Activated CD8-positive, alpha-beta T cell treated with anti-CD3 and anti-CD28 coated beads, Interleukin-2, amount 10 ng/mL, durations not matched to agents 7 days and 5 days (primary cell): ENCODE data around the gene SLC6A17. TPM values are rescaled to one million over a fixed set of nuclear protein-coding genes. Genes with fewer than 3 reads are reported as not detected.

ENCODE experiments used
- ATAC-seq: fragments of 150-1000 bp; cut with Tn5 transposase; one replicate; pipeline ENCODE4 v1.10.0; 2021; ENCODE audit warnings: moderate library complexity
- CTCF ChIA-PET: fragments of 350-600 bp; sonication (Branson Sonifier 250); formaldehyde crosslinking; loops from one replicate; lab custom pipeline; 2021; ENCODE audit warnings: antibody characterized with exemption; lab: Charles Lee
- POLR2A ChIA-PET: fragments of 350-600 bp; sonication (Branson Sonifier 250); formaldehyde crosslinking; loops from one replicate; lab custom pipeline; 2021; ENCODE audit warnings: antibody characterized with exemption; lab: Charles Lee
- DNase-seq: peaks from one replicate; pipeline ENCODE4 v3.0.0-alpha.2; 2020
- H3K27ac Mint-ChIP-seq: one replicate; pipeline ENCODE4 v1.8.0; 2021; ENCODE audit warnings: mild to moderate bottlenecking, mixed read lengths
- H3K27me3 Mint-ChIP-seq: one replicate; pipeline ENCODE4 v1.8.0; 2021; ENCODE audit warnings: low read depth, mixed read lengths
- H3K36me3 Mint-ChIP-seq: one replicate; pipeline ENCODE4 v1.8.0; 2021; ENCODE audit warnings: low read depth, mixed read lengths
- H3K4me1 Mint-ChIP-seq: one replicate; pipeline ENCODE4 v1.8.0; 2021; ENCODE audit warnings: low read depth, mixed read lengths
- H3K4me3 Mint-ChIP-seq: one replicate; pipeline ENCODE4 v1.8.0; 2021; ENCODE audit warnings: mild to moderate bottlenecking, mixed read lengths
- H3K9me3 Mint-ChIP-seq: one replicate; pipeline ENCODE4 v1.8.0; 2022; ENCODE audit warnings: mixed read lengths; ENCODE audit not compliant: insufficient read depth
- total RNA-seq, 2 experiments: library from RNA; stranded (reverse); gene quantifications; one replicate each; pipeline ENCODE4 v1.2.3, GENCODE V29; 2021

SLC6A17 gene
- total RNA-seq, 2 experiments from 2014 or later, result not detected

DNA sequence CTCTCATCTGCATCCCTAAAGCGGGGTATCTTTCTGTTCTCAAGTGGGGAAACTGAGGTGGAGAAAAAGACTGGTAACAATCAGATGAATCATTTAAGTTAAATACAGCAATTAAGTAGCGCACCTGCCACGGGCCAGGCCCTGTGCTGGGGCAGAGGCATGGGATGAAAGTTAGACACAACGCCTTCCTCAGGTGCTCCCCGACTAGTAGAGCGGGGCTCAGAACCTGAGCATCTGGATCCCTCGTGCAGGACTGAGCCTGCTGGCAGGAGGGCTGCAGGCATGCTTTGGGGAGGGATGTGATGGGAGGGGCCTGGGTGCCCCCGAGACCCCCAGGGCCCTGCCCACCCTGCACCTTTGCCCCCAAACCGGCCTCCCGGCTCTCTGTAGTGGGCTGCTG, 44.9 kb downstream of the SLC6A17 start:
- DNase-seq, result no peak
- no peaks in the 10 kb centered on the region for H3K9me3 Mint-ChIP-seq
- no peak overlapping the region for H3K4me3 Mint-ChIP-seq
- no peaks in the 10 kb centered on the region for H3K27me3 Mint-ChIP-seq
- H3K27ac Mint-ChIP-seq, result no peak overlapping the region
- CTCF ChIA-PET, result interaction anchor here (2.3 kb wide), 1 partner anchor 8 kb away, joined by 12 read pairs; no protein-coding TSS in a partner anchor
- ATAC-seq, result no peak
- no peaks in the 10 kb centered on the region for H3K36me3 Mint-ChIP-seq
- POLR2A ChIA-PET, result no interaction called here
- H3K4me1 Mint-ChIP-seq, result peaks cover 2% of the 10 kb centered on the region

DNA sequence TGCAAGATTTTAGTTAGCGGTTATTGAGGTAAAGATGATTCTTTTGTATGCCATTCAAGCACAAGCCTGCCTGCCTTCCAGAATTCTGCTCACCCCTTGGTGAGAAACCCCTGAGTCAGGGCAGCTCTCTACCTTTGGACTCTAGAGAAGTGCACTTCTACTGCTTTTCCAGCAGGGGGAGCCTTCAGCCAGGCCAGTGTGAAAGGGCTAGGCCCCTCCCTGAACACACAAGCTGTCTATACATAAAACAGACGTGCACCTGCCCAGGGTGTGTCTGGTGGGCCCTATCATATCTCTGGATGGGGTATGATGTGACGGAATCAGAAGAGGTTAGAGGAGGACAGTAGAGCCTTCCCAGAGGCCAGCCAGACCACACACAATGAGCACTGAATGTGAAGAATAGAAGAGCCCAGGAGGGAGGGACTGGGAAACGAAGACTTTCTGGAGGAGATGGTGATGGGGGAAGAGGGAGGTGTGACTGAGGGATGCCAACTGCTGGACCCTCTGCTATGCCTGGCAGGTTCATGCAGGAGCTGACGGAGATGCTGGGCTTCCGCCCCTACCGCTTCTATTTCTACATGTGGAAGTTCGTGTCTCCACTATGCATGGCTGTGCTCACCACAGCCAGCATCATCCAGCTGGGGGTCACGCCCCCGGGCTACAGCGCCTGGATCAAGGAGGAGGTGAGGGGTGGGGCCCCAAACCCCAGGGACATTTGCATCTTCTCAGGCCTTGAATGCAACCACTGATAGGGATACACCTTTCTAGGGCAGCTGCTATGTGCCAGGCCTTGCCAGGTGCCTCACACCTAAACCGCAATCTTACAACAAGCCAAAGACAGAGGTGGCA, 46.8 kb downstream of the SLC6A17 start:
- ChIA-PET CTCF (interaction anchor here (0.6 to 2.8 kb wide), 34 partner anchors 8 to 589 kb away, joined by 3 to 41 read pairs (median 4); partner anchors contain the start of genes KCNC4 and RBM15), POLR2A (no interaction called here)
- DNase-seq (peak; percentile 66), ATAC-seq (peak; percentile 87)
- H3K36me3 Mint-ChIP-seq, result no peaks in the 10 kb centered on the region
- no peak overlapping the region for H3K27ac Mint-ChIP-seq
- no peaks in the 10 kb centered on the region for H3K27me3 Mint-ChIP-seq
- peaks cover 2% of the 10 kb centered on the region for H3K4me1 Mint-ChIP-seq
- H3K9me3 Mint-ChIP-seq, result no peaks in the 10 kb centered on the region
- H3K4me3 Mint-ChIP-seq, result no peak overlapping the region

DNA sequence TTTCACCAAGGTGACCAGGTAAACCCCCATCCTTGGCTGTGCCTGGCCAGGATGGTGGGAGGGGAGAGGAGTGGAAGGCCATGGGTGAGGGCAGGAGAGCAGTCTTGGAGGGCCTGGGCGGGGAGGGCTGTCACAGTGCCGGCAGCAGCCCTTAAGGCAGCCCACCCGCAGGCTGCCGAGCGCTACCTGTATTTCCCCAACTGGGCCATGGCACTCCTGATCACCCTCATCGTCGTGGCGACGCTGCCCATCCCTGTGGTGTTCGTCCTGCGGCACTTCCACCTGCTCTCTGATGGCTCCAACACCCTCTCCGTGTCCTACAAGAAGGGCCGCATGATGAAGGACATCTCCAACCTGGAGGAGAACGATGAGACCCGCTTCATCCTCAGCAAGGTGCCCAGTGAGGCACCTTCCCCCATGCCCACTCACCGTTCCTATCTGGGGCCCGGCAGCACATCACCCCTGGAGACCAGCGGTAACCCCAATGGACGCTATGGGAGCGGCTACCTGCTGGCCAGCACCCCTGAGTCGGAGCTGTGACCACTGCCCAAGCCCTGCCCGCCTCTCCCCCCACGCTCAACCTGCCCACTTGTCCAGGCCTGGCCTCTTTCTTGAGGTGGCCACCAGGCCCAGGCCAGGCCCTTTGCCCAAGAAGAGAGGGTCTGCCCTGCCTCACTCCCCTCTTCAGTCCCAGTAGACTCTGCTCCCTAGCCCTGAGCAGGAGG, 47.8 kb downstream of the SLC6A17 start:
- no peak for DNase-seq
- H3K9me3 Mint-ChIP-seq, result no peaks in the 10 kb centered on the region
- no peak overlapping the region for H3K4me3 Mint-ChIP-seq
- no peak overlapping the region for H3K27ac Mint-ChIP-seq
- H3K27me3 Mint-ChIP-seq, result no peaks in the 10 kb centered on the region
- POLR2A ChIA-PET, result no interaction called here
- no peak for ATAC-seq
- CTCF ChIA-PET, result interaction anchor here (1.1 to 2.8 kb wide), 11 partner anchors 10 to 588 kb away, joined by 3 to 41 read pairs (median 8); partner anchors contain the start of genes KCNC4 and RBM15
- peaks cover 7% of the 10 kb centered on the region for H3K4me1 Mint-ChIP-seq
- H3K36me3 Mint-ChIP-seq, result no peaks in the 10 kb centered on the region

DNA sequence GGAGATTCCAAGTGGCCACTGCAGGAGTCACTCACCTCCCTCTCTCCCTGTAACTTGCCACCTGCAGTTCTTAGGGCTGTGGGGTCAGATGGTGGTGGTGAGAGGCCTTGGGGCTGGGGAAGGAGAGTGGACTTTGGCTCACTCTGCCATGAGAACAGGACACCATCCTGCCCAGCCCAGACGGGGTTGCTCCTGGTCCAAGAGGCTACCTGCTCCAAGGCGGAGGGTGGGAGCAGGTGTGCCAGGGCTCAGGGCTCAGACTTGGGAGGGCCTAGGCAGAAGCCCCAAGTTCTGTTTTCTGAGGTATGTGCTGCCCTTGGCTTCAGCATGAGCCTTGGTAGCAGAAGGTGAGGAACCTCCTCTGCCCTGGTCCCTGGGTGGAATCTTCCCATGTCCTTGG, 48.5 kb downstream of the SLC6A17 start:
- H3K9me3 Mint-ChIP-seq, result no peaks in the 10 kb centered on the region

DNA sequence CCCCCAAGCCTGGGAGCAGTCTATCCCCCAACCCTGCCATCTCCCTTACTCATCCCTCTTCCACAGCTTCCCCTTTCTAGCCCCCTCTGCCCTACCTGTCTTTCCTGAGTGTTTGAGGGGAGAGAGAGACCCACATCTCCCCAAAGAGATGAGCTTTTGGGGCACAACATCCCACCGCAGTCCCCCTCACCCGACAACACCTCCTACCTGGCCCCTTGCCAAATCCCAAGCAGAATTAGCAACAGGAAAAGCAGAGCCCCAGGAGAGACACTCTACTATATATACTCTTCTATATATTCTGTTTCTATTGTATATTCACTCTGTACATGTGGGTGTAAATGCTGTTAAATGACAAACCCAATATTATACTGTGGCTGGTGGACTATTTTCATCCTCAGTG, 49.9 kb downstream of the SLC6A17 start:
- ATAC-seq, result no peak

More for the DNA sequence above, 48.5 kb downstream of the SLC6A17 start:
- H3K27ac Mint-ChIP-seq, result no peak overlapping the region
- ATAC-seq (no peak), DNase-seq (no peak)
- H3K36me3 Mint-ChIP-seq, result no peaks in the 10 kb centered on the region
- CTCF ChIA-PET, result no interaction called here
- H3K27me3 Mint-ChIP-seq, result no peaks in the 10 kb centered on the region
- H3K4me3 Mint-ChIP-seq, result no peak overlapping the region
- H3K4me1 Mint-ChIP-seq, result peaks cover 14% of the 10 kb centered on the region
- POLR2A ChIA-PET, result no interaction called here

DNA sequence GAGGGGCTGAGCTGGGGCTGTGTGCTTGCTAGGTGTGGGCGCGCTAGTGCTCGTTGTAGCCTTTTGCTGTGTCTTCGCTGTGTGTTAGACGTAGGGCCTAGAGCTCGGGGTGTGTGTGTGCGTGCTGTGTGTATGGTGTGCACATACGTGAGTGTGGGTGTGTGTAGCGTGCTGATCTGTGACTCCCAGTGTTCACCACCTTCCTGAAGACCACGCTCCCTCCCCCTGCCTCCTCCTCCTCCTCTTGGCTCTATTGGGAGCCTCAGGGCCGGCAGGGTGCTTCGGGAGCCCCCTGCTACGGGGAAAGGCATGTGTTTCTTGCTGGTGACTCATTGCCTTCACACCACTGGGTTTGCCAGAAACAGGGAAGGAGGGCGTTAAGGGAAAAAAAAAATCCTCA, 50.4 kb downstream of the SLC6A17 start:
- Mint-ChIP-seq H3K27me3 (no peaks in the 10 kb centered on the region), H3K36me3 (no peaks in the 10 kb centered on the region), H3K9me3 (no peaks in the 10 kb centered on the region), H3K4me3 (no peak overlapping the region), H3K4me1 (peaks cover 15% of the 10 kb centered on the region), H3K27ac (no peak overlapping the region)
- DNase-seq, result no peak
- POLR2A ChIA-PET, result interaction anchor here (0.9 to 3.7 kb wide), 2 partner anchors 139 to 208 kb away, joined by 3 to 26 read pairs; partner anchors contain the start of gene RBM15
- no peak for ATAC-seq
- CTCF ChIA-PET, result interaction anchor here (1.7 to 10.7 kb wide), 4 partner anchors 63 to 296 kb away, joined by 5 to 460 read pairs (median 89); no protein-coding TSS in a partner anchor

More for the DNA sequence above, 49.9 kb downstream of the SLC6A17 start:
- Mint-ChIP-seq H3K27me3 (no peaks in the 10 kb centered on the region), H3K4me1 (peaks cover 15% of the 10 kb centered on the region), H3K36me3 (no peaks in the 10 kb centered on the region), H3K27ac (no peak overlapping the region), H3K9me3 (no peaks in the 10 kb centered on the region), H3K4me3 (no peak overlapping the region)
- POLR2A ChIA-PET, result no interaction called here
- CTCF ChIA-PET, result interaction anchor here (5.2 to 10.7 kb wide), 3 partner anchors 111 to 296 kb away, joined by 86 to 460 read pairs (median 92); no protein-coding TSS in a partner anchor
- no peak for DNase-seq

DNA sequence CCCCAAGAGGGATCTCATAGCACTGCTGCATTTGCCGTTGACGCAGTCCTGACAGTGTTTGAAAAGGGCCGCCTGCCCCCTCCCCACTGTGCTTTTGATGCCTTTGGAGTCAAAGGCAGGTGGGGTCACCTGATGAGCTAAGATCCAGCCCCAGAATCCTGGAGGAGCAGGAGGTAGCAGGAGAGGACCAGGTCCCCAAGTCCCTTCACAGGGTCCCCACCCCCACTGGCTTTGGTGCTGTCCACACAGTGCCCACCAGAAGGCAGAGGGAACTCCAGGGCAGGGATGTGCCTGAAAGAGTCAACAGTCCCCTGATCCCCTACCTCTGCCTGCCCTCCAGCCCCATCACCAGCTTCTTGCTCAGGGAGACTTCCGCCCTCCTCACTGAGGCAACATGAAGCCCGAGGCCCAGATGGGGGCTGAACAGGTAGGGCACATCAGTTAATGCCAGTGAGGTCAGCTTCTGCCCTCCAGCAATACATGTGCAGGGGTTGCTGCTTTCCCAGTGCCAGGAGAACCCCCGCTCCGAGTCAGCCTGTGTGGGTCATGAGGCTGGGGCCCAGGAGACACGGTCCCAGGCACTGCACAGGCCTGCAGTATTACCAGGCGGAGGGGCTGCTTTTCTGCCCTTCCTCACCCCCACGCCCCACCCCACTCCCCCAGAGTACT, 51.0 kb downstream of the SLC6A17 start:
- ChIA-PET POLR2A (interaction anchor here (0.9 to 3.7 kb wide), 2 partner anchors 138 to 207 kb away, joined by 3 to 26 read pairs; partner anchors contain the start of gene RBM15), CTCF (interaction anchor here (1.7 to 10.7 kb wide), 6 partner anchors 62 to 295 kb away, joined by 5 to 460 read pairs (median 52); partner anchors contain the start of gene LAMTOR5)
- Mint-ChIP-seq H3K27me3 (no peaks in the 10 kb centered on the region), H3K36me3 (no peaks in the 10 kb centered on the region), H3K4me3 (no peak overlapping the region), H3K9me3 (no peaks in the 10 kb centered on the region), H3K4me1 (peaks cover 15% of the 10 kb centered on the region), H3K27ac (no peak overlapping the region)
- no peak for DNase-seq
- no peak for ATAC-seq

DNA sequence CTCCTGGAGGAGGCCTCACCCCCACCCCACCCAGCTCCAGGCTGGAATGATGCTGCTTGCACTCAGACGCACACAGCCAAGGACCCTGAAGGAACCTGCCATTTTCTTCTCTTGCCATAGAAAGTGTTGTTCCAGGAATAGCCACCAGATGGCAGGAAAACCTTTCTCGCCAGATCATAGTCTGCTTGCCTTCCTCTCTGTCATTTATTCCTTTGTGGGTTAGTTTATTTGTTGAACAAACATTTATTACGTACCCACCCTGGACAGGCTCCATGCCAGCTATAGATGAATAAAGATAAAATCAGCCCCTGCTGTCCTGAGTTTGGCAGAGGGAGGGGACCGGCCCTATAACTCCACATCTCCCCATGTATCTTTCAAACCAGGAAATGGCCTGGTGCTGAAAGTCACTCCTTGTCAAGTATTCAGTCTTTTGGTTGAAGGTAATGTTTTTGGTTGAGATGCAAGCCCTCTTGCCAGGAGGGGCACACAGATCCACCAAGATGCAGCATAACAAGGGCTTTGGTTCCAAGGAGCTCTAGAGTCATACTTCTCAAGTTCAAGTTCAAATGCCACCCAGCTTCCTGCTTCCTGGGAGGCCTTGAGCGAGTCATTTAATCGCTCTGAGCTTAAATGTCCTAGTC, 52.8 kb downstream of the SLC6A17 start:
- Mint-ChIP-seq H3K36me3 (no peaks in the 10 kb centered on the region), H3K27ac (peak overlapping the region; percentile 90), H3K4me1 (peaks cover 24% of the 10 kb centered on the region), H3K9me3 (no peaks in the 10 kb centered on the region), H3K27me3 (no peaks in the 10 kb centered on the region), H3K4me3 (no peak overlapping the region)
- ChIA-PET CTCF (interaction anchor here (0.7 to 10.7 kb wide), 54 partner anchors 9 to 584 kb away, joined by 3 to 460 read pairs (median 4); partner anchors contain the start of genes LAMTOR5 and RBM15), POLR2A (interaction anchor here (0.5 to 3.7 kb wide), 4 partner anchors 110 to 224 kb away, joined by 3 to 26 read pairs (median 4); partner anchors contain the start of gene RBM15)
- ATAC-seq (peak; percentile 66), DNase-seq (peak; percentile 85)

DNA sequence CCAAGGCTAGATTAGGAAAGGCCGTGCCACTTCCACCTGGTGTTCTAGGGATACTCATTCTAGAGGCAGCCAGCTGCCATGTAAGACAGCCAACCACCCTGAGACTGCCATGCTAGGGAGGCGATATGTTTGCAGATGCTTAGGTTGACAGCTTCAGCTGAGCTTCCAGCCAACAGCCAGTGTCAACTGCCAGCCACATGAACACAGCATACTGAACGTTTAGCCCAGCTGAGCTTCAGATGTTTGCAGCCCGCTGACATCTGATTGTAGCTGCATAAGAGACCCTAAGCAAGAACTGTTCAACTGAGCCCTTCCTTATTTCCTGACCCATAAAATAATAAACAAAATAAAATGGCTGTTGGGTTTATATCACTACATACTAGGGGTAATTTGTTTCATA, 54.9 kb downstream of the SLC6A17 start:
- ChIA-PET POLR2A (no interaction called here), CTCF (interaction anchor here (1.1 to 10.7 kb wide), 5 partner anchors 9 to 291 kb away, joined by 3 to 460 read pairs (median 32); partner anchors contain the start of gene RBM15)
- no peaks in the 10 kb centered on the region for H3K9me3 Mint-ChIP-seq
- no peaks in the 10 kb centered on the region for H3K27me3 Mint-ChIP-seq
- H3K4me1 Mint-ChIP-seq, result peaks cover 38% of the 10 kb centered on the region
- H3K36me3 Mint-ChIP-seq, result no peaks in the 10 kb centered on the region
- DNase-seq (no peak), ATAC-seq (no peak)
- H3K4me3 Mint-ChIP-seq, result no peak overlapping the region
- H3K27ac Mint-ChIP-seq, result no peak overlapping the region

DNA sequence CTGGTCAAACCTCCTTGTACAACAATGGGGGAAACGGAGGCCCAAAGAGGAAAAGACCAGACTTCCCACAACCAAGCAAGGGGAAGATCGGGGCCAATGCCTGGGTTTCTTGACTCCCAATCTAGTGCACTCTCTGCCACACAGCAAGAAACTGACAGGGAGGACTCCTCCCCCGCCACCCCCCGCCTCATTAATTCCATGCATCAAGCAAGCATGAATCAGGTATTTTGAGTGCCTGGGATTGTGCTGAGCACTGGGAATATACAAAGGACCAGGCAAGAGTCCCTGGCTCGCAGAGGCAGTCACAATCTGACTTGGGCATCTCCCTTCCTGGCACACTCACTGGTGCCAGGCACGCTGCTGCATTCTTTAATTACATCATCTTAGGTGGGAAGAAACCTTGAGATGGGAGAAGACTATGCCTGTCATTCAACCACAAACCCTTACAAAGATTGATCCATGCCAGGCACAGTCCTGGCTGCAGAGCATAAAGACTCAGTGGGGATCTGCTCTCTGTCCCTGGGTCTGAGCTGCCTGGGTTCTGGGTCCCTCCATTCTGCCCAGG, 55.4 kb downstream of the SLC6A17 start:
- CTCF ChIA-PET, result interaction anchor here (0.6 to 10.7 kb wide), 9 partner anchors 9 to 291 kb away, joined by 3 to 460 read pairs (median 41); partner anchors contain the start of gene RBM15
- DNase-seq (no peak), ATAC-seq (no peak)
- H3K27me3 Mint-ChIP-seq, result no peaks in the 10 kb centered on the region
- no peak overlapping the region for H3K4me3 Mint-ChIP-seq
- no peak overlapping the region for H3K27ac Mint-ChIP-seq
- H3K36me3 Mint-ChIP-seq, result no peaks in the 10 kb centered on the region
- POLR2A ChIA-PET, result interaction anchor here (7.3 kb wide), 1 partner anchor 133 kb away, joined by 69 read pairs; the partner anchor contains the start of gene RBM15
- H3K9me3 Mint-ChIP-seq, result no peaks in the 10 kb centered on the region
- peaks cover 38% of the 10 kb centered on the region for H3K4me1 Mint-ChIP-seq
